ENCODE data around the gene RGPD4.

The RGPD4 gene

DNA sequence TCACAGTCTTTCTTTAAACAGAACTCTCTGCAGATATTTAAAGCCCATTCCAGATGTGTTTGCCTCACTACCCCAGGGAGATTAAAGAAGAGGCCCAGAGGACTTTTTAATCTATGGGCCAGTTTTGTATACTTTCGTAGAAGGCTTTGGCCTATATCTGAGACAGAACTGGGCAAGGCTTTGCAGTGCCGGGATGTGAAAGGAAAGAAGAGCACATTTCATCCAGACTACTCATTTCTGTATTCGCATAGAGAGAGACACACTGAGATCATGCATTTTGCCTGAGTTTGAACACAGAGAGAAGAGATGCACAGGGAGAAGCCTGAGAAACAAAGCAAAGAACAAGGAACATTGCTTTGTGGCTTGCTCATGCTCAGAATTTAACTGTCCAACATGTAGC is 104.7 kb downstream of the RGPD4 start:
- no peak for DNase-seq

DNA sequence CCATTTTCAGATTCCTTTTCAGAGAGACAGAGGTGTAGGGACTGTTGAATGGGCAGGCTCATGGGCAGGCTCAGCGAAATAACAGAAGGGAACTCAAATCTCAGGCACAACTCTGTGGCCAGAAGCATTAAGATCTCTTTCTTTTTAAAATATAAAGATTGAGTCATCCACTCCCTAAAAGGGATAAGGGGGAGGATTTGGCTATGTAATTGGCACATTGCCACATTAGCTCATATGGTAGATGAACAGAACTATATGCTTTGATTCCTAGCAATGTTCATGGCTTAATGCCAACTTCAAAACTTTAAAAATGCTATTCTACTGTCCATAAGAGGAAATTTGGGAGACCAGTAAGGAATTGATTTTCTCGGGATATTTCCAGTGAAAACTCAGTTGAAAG is 105.8 kb downstream of the RGPD4 start:
- DNase-seq = no peak

DNA sequence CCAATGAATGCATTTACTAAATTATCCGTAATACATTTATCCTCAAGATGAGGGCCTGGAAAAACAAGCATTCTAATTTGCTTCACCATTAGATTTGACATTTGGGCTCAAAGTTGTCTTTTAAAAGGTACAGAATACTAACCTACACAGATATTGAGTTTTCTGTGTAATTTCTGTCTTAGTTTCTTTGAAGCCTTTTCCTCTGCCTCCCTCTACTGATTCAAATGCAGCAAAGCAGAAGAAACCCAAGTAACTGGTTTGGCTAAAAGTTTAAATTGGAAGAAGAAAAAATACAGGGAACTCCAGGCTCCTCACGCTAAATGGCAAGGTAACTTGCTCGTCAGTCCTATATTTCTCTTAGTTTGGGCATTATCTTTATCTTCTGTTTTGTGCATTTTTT is 106.3 kb downstream of the RGPD4 start:
- DNase-seq = no peak

DNA sequence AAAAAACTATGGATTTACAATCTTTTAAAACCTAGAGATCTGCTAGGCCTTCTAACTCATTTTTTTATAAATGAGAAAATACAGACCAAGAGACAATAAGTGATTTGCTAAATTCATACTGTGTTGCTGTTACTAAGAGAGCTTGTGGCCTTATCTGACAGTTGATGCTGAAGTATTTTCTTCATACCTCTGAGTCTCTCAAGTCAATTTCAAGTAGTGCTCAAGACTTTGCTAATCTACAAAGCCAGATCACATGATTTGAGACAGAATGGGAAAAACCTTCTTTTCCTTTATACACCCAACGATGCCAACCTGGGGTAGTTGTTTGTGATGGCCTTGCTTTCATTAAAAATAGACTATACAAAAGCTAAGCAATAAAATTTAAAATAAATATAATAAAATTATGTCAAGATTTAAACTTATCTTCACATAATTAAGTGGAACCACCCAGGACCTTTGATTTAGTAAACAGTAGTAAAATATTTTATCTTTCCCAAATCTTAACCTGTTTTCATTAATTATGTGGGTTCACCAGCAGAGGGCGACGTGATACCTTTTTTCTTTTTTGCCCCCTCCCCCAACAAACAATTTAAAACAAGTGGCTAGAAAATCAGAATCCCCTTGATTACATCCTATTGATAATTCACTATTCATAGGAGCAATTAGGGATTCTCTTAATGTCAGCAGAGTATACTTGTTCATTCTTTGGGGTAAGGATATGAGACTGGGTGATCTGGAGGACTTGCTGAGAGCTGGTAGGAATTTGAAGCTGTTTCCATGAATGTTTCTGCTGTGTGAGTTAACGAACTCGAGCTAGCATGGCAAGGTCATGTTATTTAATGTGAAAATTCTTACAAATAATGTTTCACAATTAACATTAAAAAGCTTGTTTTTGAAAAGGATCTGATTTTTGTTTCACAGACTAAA is 110.0 kb downstream of the RGPD4 start:
- DNase-seq = peak; percentile 19 to 21
